BLaER1 treated with 17β-estradiol and CSF1 and Interleukin-3, amounts not matched to agents 10 nM and 100 nM (cell line): Measurements from ENCODE around the gene CBX7.

Source experiments
- H3K27ac ChIP-seq, 11 experiments: shearing (Covaris generic); formaldehyde crosslinking; 2 replicates each; pipeline ENCODE4 v1.8.1; 2022
- H3K27me3 ChIP-seq, 11 experiments: shearing (Covaris generic); formaldehyde crosslinking; 2 replicates each; pipeline ENCODE4 v1.8.1; 2022
- H3K36me3 ChIP-seq, 11 experiments: shearing (Covaris generic); formaldehyde crosslinking; 2 replicates each; pipeline ENCODE4 v1.8.1; 2022
- H3K4me1 ChIP-seq, 10 experiments: shearing (Covaris generic); formaldehyde crosslinking; 2 replicates each; pipeline ENCODE4 v1.8.1; 2022
- H3K4me2 ChIP-seq, 11 experiments: shearing (Covaris generic); formaldehyde crosslinking; 2 replicates each; pipeline ENCODE4 v1.8.1; 2022
- H3K4me3 ChIP-seq, 10 experiments: shearing (Covaris generic); formaldehyde crosslinking; 2 replicates each; pipeline ENCODE4 v1.8.1; 2022
- H3K9ac ChIP-seq, 11 experiments: shearing (Covaris generic); formaldehyde crosslinking; 2 replicates each; pipeline ENCODE4 v1.8.1; 2022
- H3K9me3 ChIP-seq, 11 experiments: shearing (Covaris generic); formaldehyde crosslinking; replicated peaks in 1 of 11; 2 replicates each; pipeline ENCODE4 v1.8.1; 2022
- H4K20me1 ChIP-seq, 11 experiments: shearing (Covaris generic); formaldehyde crosslinking; 2 replicates each; pipeline ENCODE4 v1.8.1; 2022
- Cebpa-rat ChIP-seq, 11 experiments: shearing (Covaris generic); IDR thresholded peaks; 2 replicates each; pipeline ENCODE4 v1.8.1; 2022

The CBX7 gene

DNA sequence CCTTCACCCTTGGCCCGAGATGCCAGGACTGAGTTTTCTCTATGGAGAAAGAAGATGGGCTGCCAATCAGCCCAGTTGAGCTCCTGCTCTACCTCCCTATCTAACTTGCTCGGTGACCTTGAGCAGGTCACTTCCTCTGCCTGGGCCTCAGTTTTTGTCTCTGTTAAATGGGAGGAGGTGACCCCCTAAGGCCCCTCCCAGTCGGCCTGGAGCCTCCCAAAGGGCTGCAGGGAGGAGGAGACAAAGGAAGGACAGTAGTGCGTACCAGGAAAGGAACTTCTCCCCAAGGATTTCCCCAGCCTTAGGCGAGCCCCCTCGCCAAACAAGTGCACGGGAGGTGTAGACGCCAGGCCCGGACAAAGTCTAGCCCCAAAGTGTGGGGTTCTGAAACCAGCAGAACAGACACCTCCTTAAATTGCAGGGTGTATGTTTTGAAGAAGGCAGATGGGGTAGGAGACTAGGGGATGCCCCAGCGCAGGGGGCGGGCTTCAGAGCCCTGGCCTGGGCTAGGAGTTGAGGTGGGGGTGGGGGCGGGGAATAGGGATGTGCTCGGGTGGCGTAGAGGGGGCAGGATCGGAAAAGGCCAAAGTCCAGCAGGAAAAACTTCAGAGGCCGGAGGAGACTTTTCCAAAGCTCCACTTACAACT is 1.0 kb downstream of the CBX7 start:
- no peaks in the 10 kb centered on the region; a peak in 2 of 22 replicates for H3K36me3 ChIP-seq
- no peak overlapping the region for H3K27ac ChIP-seq
- H3K9ac ChIP-seq = peak overlapping the region in 2 of 11 experiments; percentile 82 to 87; a peak in 3 of 22 replicates
- no peak for TF ChIP-seq Cebpa-rat (IDR thresholded peaks at IDR 0.05)
- peaks cover 0 to 28% (median 9%) of the 10 kb centered on the region in 11 experiments; a peak in 8 of 22 replicates for H4K20me1 ChIP-seq
- H3K4me1 ChIP-seq = peaks cover 0 to 34% (median 17%) of the 10 kb centered on the region in 10 experiments; a peak in 19 of 20 replicates
- peaks cover 21 to 39% (median 34%) of the 10 kb centered on the region in 11 experiments for H3K27me3 ChIP-seq
- H3K4me2 ChIP-seq = peak overlapping the region; percentile 87 to 100 (median 98); a peak in 19 of 22 replicates
- H3K9me3 ChIP-seq = no peaks in the 10 kb centered on the region
- peak overlapping the region in 8 of 10 experiments; percentile 69 to 85 (median 74); a peak in 12 of 20 replicates for H3K4me3 ChIP-seq

DNA sequence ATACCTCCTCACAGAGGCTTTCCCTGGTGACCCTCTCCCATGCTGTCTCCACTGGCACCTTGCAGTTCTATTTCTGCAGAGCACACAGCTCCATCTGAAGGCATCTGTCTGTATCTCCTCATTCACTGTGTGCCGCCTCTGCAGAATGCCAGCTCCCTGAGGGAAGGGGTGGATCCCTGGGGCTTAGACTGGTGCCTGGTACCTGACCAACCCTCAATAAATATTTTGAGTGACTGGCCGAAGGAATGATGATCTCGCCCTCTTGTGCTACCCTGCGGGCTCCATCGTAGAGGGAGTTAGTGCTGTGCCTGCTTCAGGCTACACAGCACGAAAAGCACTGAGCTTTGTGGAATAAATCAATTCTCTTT is 1.6 kb downstream of the CBX7 start:
- H3K36me3 ChIP-seq = no peaks in the 10 kb centered on the region; a peak in 2 of 22 replicates
- H3K4me2 ChIP-seq = peak overlapping the region in 3 of 11 experiments; percentile 33 to 43 (median 34); a peak in 5 of 22 replicates
- H4K20me1 ChIP-seq = peaks cover 0 to 28% (median 9%) of the 10 kb centered on the region in 11 experiments; a peak in 8 of 22 replicates
- H3K9me3 ChIP-seq = no peaks in the 10 kb centered on the region
- TF ChIP-seq Cebpa-rat (IDR thresholded peaks at IDR 0.05) = no peak
- peaks cover 6 to 40% (median 20%) of the 10 kb centered on the region in 10 experiments; a peak in 19 of 20 replicates for H3K4me1 ChIP-seq
- H3K9ac ChIP-seq = 0 out of 22 replicates have a peak overlapping the region, but pooled peaks of 1 of the 11 experiments have one; percentile 5
- H3K27me3 ChIP-seq = peaks cover 21 to 32% (median 32%) of the 10 kb centered on the region in 11 experiments
- no peak overlapping the region for H3K4me3 ChIP-seq
- H3K27ac ChIP-seq = no peak overlapping the region

DNA sequence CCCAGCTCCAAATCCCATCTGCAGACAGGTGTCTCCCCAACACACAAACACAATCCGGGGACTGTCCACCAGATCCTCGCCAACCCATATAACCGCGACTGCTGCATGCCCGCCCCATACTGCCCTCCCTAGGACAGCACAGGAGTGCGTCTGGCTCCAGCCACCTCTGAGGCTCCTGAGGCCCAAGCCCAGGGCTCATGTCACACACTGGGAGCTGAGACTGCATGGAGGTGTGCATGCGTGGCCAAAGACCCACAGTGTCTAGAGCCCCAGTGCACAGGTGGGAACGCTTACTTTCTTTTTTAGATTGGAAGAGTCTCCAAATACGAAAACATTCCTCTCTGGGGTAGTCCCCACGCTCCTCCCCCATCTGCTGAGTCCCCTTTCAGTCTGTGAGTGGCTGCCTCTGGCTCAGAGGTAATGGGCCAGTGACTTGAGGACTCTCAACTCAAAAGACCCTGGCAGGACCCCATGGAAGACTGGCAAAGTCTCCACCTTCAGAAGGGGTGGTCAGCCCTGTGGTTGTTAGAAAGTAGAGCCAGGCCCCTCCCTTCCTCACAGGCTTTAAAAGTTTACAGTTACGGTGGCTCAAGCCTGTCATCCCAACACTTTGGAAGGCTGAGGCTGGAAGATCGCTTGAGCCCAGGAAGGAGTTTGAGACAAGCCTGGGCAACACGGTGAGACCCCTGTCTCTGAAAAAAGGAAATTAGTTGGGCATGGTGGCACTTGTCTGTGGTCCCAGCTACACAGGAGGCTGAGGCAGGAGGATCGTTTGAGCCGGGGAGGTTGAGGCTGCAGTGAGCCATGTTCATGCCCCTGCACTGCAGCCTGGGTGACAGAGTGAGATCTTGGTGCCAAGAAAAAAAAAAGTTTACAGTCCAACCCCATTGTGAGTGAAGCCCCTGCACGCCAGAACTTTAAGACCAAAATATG is 2.3 kb downstream of the CBX7 start:
- no peaks in the 10 kb centered on the region for H3K9me3 ChIP-seq
- TF ChIP-seq Cebpa-rat (IDR thresholded peaks at IDR 0.05) = no peak
- peaks cover 21 to 27% (median 25%) of the 10 kb centered on the region in 11 experiments for H3K27me3 ChIP-seq
- H3K9ac ChIP-seq = peak overlapping the region in 3 of 11 experiments; percentile 5 to 19 (median 10); a peak in 3 of 22 replicates
- peaks cover 6 to 41% (median 20%) of the 10 kb centered on the region in 10 experiments; a peak in 19 of 20 replicates for H3K4me1 ChIP-seq
- H3K36me3 ChIP-seq = no peaks in the 10 kb centered on the region; a peak in 2 of 22 replicates
- H3K4me3 ChIP-seq = no peak overlapping the region
- peaks cover 0 to 28% (median 9%) of the 10 kb centered on the region in 11 experiments; a peak in 8 of 22 replicates for H4K20me1 ChIP-seq
- no peak overlapping the region for H3K27ac ChIP-seq
- H3K4me2 ChIP-seq = no peak overlapping the region; a peak in 1 of 22 replicates

DNA sequence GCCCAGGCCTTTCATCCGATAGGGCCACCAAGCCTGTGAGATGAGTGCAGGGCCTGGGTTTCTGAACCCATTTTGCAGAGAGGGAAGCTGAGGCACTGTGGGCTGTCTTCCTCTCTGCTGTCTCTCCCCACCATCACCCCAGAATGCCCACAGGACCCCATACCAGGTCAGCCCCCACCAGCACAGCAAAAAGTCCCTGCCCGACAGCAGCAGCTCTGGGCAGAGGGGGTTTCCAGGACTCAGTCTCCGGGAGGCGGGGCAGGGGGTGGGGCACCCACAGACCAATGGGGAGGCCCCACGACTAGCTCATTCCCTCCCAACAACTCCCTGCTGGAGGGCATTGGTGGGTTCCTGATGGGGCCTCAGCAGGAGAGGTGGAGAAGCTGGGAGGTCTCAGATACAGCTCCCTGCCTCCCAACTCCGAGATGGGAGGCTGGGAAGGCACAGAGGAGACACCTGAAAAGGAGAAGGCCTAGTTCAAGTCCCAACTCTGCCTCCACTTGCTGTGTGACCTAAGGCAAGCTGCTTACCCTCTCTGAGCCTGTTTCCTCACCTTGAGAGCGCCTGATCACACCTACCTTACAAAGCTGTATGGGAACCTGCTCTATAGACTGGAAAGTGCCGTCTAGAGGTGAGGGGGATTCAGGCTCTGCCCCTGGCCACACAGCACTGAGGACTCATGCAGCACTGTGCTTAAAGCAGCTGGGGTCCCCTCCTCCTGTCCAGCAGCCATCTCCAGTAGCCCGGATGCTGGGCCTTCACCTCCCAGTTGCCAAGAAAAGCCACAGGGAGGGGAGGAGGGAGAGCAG is 3.5 kb downstream of the CBX7 start:
- Histone ChIP-seq H3K27me3 (peaks cover 11 to 25% (median 15%) of the 10 kb centered on the region in 11 experiments), H3K4me1 (peaks cover 16 to 52% (median 32%) of the 10 kb centered on the region in 10 experiments; a peak in 19 of 20 replicates), H3K4me2 (no peak overlapping the region; a peak in 1 of 22 replicates), H3K27ac (no peak overlapping the region), H3K4me3 (no peak overlapping the region), H4K20me1 (peaks cover 0 to 28% (median 9%) of the 10 kb centered on the region in 11 experiments; a peak in 8 of 22 replicates), H3K36me3 (no peaks in the 10 kb centered on the region; a peak in 2 of 22 replicates), H3K9me3 (no peaks in the 10 kb centered on the region), H3K9ac (no peak overlapping the region; a peak in 2 of 22 replicates)
- no peak for TF ChIP-seq Cebpa-rat (IDR thresholded peaks at IDR 0.05)

DNA sequence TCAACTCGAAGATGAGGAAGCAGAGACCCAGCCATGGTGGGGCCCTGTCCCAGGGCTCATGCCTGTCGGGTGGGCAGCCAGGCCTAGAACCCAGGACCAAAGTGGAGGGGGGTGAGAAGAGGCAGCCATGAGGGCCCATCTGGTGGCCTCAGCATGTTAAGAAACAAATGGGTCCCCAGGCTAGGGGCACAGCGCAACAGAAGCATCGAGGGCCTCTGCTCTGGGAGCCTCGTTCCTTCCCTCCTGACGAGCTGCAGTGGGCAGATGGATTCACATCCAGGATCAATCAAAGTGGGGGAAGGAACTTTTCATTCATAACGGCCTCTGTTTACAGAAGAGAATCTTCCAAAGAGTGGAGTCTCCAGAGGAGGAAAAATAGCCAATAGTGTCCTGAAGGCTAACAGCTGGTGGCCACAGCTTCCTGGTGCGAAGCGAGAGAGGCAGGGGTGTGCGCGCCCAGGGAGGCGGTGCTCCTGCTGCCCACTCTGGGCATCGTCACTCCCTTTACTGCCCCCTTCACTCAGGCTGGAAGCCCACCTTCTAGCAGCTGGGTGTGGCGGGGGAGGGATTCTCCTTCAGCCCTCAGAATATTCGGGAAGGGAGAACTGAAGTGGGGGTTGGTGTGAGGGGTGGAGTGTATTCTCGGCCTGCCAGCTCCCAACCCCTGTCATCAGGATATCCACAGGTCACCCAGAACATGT is 4.3 kb downstream of the CBX7 start:
- Histone ChIP-seq H3K4me3 (no peak overlapping the region), H3K36me3 (no peaks in the 10 kb centered on the region; a peak in 2 of 22 replicates), H3K27me3 (peaks cover 4 to 18% (median 9%) of the 10 kb centered on the region in 11 experiments), H4K20me1 (peaks cover 0 to 24% (median 4%) of the 10 kb centered on the region in 11 experiments; a peak in 8 of 22 replicates), H3K9me3 (no peaks in the 10 kb centered on the region), H3K9ac (peak overlapping the region in 3 of 11 experiments; percentile 13 to 53 (median 31); a peak in 3 of 22 replicates), H3K4me2 (no peak overlapping the region; a peak in 1 of 22 replicates), H3K4me1 (peaks cover 18 to 52% (median 32%) of the 10 kb centered on the region in 10 experiments; a peak in 19 of 20 replicates), H3K27ac (no peak overlapping the region)
- no peak for TF ChIP-seq Cebpa-rat (IDR thresholded peaks at IDR 0.05)

DNA sequence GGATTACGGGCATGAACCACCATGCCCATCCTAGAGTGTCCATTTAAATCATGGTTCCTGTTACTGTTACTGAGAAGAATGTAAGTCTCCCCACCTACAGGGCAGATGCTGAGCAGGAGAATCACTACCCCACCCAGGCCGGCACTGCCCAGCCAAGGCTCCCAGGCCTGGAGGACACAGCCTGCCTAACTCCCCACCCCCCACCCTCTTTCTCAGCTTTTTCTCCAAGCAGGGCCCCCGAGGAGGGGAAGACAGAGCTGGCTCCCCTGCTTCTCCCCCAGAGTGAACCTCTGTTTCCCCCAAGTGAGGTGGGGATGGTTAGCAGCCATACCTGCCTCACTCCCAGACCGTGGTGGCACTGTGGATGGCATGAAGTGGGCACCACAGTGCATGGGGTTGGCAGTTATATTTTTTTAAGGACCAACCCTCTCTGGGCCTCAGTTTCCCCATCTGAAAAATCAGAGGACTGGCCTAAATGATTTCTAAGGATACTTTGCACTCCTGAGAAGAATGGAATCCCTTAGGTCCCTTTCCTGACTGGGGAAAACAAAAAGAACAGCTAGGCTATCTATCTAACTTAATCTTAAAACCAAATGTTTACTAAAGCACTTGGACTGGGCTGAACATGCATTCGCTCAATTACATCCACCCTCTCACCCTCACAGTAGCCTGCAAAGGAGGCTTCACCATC is 5.0 kb downstream of the CBX7 start:
- Histone ChIP-seq H3K9me3 (no peaks in the 10 kb centered on the region), H4K20me1 (peaks cover 0 to 24% (median 0%) of the 10 kb centered on the region in 11 experiments; a peak in 8 of 22 replicates), H3K36me3 (no peaks in the 10 kb centered on the region; a peak in 2 of 22 replicates), H3K4me1 (peaks cover 18 to 47% (median 28%) of the 10 kb centered on the region in 10 experiments; a peak in 19 of 20 replicates), H3K27me3 (peaks cover 0 to 12% (median 4%) of the 10 kb centered on the region in 11 experiments; a peak in 6 of 22 replicates), H3K27ac (no peak overlapping the region), H3K9ac (peak overlapping the region in 2 of 11 experiments; percentile 13 to 53; a peak in 1 of 22 replicates), H3K4me3 (no peak overlapping the region), H3K4me2 (no peak overlapping the region)
- TF ChIP-seq Cebpa-rat (IDR thresholded peaks at IDR 0.05) = no peak
